ENCODE data around the gene YKT6.

GRCh38 chr7:44227911-44228310 lies 27.1 kb downstream of the YKT6 start:
- TF ChIP-seq, protein P1, sequence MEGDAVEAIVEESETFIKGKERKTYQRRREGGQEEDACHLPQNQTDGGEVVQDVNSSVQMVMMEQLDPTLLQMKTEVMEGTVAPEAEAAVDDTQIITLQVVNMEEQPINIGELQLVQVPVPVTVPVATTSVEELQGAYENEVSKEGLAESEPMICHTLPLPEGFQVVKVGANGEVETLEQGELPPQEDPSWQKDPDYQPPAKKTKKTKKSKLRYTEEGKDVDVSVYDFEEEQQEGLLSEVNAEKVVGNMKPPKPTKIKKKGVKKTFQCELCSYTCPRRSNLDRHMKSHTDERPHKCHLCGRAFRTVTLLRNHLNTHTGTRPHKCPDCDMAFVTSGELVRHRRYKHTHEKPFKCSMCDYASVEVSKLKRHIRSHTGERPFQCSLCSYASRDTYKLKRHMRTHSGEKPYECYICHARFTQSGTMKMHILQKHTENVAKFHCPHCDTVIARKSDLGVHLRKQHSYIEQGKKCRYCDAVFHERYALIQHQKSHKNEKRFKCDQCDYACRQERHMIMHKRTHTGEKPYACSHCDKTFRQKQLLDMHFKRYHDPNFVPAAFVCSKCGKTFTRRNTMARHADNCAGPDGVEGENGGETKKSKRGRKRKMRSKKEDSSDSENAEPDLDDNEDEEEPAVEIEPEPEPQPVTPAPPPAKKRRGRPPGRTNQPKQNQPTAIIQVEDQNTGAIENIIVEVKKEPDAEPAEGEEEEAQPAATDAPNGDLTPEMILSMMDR (IDR thresholded peaks at IDR 0.05), result no peak
- TF ChIP-seq POLR2A (IDR thresholded peaks at IDR 0.05), result no peak

All from testis (tissue), 2 donors.